DND-41 (cell line): ENCODE results near the gene COL4A6.

Experiments
- EZH2 ChIP-seq: IDR thresholded peaks from 3 replicates; pipeline ENCODE4 v1.6.1; 2012; ENCODE audit warnings: borderline replicate concordance, low read depth, mild to moderate bottlenecking, moderate library complexity, low read length, inconsistent platforms; ENCODE audit not compliant: severe bottlenecking
- TF ChIP-seq, protein P1 (sequence below): IDR thresholded peaks from 2 replicates; pipeline ENCODE4 v1.5.1; 2012; ENCODE audit warnings: borderline replicate concordance, low read length, moderate library complexity, mild to moderate bottlenecking; ENCODE audit not compliant: poor library complexity, severe bottlenecking; ENCODE audit errors: extremely low read depth

DNA sequence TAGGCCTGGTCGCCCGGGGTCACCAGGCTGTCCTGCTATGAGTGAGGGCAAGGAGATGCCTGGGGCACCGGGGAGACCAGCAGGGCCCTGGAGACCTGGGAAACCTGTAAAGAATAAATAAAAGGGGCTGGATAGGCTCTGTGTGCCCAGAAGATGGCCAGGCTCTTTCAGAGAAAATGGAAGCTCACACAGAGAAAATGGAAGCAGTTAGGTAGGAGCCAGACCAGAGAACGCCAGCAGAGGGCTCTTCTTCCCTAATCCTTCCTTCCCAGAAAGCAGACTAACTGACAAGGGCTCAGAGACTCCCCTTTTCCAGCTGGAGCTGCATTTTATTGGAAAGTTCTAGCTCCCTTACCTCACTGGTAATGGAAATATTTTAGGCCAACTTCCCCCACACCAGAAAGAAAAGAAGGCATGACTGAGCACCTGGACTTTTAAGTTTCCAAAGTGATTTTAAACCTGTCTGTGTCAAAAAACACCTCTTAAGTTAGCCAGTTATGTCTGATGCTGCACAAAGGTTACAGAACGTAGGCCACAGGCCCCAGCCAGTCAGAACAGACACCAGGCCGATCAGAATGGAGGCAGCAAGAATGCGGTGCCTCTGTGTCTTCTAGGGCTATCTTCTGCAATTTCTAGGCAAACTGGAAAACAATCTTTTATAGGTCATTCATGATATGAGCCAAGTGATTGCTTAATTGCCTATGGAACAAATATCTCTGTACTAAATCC, 272.7 kb downstream of the COL4A6 start:
- TF ChIP-seq, protein P1, sequence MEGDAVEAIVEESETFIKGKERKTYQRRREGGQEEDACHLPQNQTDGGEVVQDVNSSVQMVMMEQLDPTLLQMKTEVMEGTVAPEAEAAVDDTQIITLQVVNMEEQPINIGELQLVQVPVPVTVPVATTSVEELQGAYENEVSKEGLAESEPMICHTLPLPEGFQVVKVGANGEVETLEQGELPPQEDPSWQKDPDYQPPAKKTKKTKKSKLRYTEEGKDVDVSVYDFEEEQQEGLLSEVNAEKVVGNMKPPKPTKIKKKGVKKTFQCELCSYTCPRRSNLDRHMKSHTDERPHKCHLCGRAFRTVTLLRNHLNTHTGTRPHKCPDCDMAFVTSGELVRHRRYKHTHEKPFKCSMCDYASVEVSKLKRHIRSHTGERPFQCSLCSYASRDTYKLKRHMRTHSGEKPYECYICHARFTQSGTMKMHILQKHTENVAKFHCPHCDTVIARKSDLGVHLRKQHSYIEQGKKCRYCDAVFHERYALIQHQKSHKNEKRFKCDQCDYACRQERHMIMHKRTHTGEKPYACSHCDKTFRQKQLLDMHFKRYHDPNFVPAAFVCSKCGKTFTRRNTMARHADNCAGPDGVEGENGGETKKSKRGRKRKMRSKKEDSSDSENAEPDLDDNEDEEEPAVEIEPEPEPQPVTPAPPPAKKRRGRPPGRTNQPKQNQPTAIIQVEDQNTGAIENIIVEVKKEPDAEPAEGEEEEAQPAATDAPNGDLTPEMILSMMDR = peak; percentile 22
- TF ChIP-seq EZH2 = no peak
